Measurements from ENCODE around the gene SCNN1A.

GRCh38 chr12:6399884-6400644 is 24.7 kb upstream of the SCNN1A start:
- no peak for TF ChIP-seq POLR2A (IDR thresholded peaks at IDR 0.05)
- TF ChIP-seq CTCF (IDR thresholded peaks at IDR 0.05): no peak
